C4-2B (cell line): ENCODE measurements around the gene CD247.

ENCODE experiments used
- ZFX ChIP-seq: fragments of 450-650 bp; IDR thresholded peaks from 2 replicates; pipeline ENCODE4 v1.6.1; 2017
- TF ChIP-seq, protein P1 (sequence below): fragments of 450-650 bp; conservative IDR thresholded peaks from 2 replicates; pipeline ENCODE4 v1.5.1; 2017; ENCODE audit warnings: mild to moderate bottlenecking

GRCh38 chr1:167486090-167486824 is 32.1 kb downstream of the CD247 start:
- TF ChIP-seq ZFX = no peak
- TF ChIP-seq, protein P1, sequence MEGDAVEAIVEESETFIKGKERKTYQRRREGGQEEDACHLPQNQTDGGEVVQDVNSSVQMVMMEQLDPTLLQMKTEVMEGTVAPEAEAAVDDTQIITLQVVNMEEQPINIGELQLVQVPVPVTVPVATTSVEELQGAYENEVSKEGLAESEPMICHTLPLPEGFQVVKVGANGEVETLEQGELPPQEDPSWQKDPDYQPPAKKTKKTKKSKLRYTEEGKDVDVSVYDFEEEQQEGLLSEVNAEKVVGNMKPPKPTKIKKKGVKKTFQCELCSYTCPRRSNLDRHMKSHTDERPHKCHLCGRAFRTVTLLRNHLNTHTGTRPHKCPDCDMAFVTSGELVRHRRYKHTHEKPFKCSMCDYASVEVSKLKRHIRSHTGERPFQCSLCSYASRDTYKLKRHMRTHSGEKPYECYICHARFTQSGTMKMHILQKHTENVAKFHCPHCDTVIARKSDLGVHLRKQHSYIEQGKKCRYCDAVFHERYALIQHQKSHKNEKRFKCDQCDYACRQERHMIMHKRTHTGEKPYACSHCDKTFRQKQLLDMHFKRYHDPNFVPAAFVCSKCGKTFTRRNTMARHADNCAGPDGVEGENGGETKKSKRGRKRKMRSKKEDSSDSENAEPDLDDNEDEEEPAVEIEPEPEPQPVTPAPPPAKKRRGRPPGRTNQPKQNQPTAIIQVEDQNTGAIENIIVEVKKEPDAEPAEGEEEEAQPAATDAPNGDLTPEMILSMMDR = no peak
